Osteocyte (in vitro differentiated cells): ENCODE results near the gene B3GAT2. TPM values are rescaled to one million over a fixed set of nuclear protein-coding genes. Genes with fewer than 3 reads are reported as not detected.

Source experiments
- DNase-seq: peaks from one replicate; pipeline ENCODE4 v3.0.0; 2021; ENCODE audit warnings: mixed read lengths; ENCODE audit not compliant: unreplicated experiment; ENCODE audit errors: extremely low spot score
- H3K27ac Mint-ChIP-seq: one replicate; pipeline ENCODE4 v1.8.0; 2021; ENCODE audit warnings: mild to moderate bottlenecking, mixed read lengths; ENCODE audit not compliant: unreplicated experiment
- H3K27me3 Mint-ChIP-seq: one replicate; pipeline ENCODE4 v1.8.0; 2021; ENCODE audit warnings: mixed read lengths; ENCODE audit not compliant: unreplicated experiment
- H3K36me3 Mint-ChIP-seq: one replicate; pipeline ENCODE4 v1.8.0; 2021; ENCODE audit warnings: mixed read lengths; ENCODE audit not compliant: unreplicated experiment
- H3K4me1 Mint-ChIP-seq: one replicate; pipeline ENCODE4 v1.8.0; 2021; ENCODE audit warnings: mixed read lengths; ENCODE audit not compliant: unreplicated experiment
- H3K4me3 Mint-ChIP-seq: one replicate; pipeline ENCODE4 v1.8.0; 2021; ENCODE audit warnings: mild to moderate bottlenecking, moderate library complexity, mixed read lengths; ENCODE audit not compliant: unreplicated experiment
- H3K9me3 Mint-ChIP-seq: one replicate; pipeline ENCODE4 v1.8.0; 2021; ENCODE audit warnings: mixed read lengths; ENCODE audit not compliant: unreplicated experiment
- CTCF ChIP-seq: fragments of 200-600 bp; sonication (generic); IDR thresholded peaks from 2 replicates; pipeline ENCODE4 v1.5.0; 2021; ENCODE audit warnings: antibody characterized with exemption, mild to moderate bottlenecking, moderate library complexity
- total RNA-seq: library from RNA; stranded (reverse); gene quantifications from 2 replicates; pipeline ENCODE4 v1.2.1, GENCODE V29; 2021

The B3GAT2 gene
- total RNA-seq, 1 donor from 2014 or later = not detected

GRCh38 chr6:70967049-70967448, 10.2 kb upstream of the B3GAT2 start:
- H3K36me3 Mint-ChIP-seq = no peaks in the 10 kb centered on the region
- no peak for DNase-seq
- H3K4me3 Mint-ChIP-seq = no peak overlapping the region
- no peaks in the 10 kb centered on the region for H3K9me3 Mint-ChIP-seq
- no peaks in the 10 kb centered on the region for H3K4me1 Mint-ChIP-seq
- H3K27ac Mint-ChIP-seq = no peak overlapping the region
- no peaks in the 10 kb centered on the region for H3K27me3 Mint-ChIP-seq
- TF ChIP-seq CTCF = no peak

DNA sequence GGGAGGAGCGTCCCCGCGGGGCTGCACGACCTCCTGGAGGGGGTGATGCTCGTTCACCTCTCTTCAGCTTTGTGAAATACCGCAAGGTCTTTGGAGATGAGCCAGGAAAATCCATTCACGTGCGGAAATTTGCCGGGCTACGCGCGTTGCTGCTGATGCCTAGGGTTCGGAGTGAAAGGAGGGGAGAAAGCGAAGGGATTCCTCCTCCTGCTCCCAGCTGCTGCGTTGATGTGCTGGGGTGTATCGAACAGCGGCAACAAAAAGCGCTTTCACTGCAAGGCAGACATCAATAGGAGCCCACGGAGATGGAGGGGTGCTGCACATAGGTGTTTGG, 391 bp upstream of the B3GAT2 start:
- Mint-ChIP-seq H3K4me1 (peaks cover 14% of the 10 kb centered on the region), H3K36me3 (no peaks in the 10 kb centered on the region), H3K27me3 (peaks cover 82% of the 10 kb centered on the region), H3K4me3 (peak overlapping the region; percentile 76), H3K9me3 (no peaks in the 10 kb centered on the region), H3K27ac (no peak overlapping the region)
- no peak for TF ChIP-seq CTCF
- DNase-seq = no peak

DNA sequence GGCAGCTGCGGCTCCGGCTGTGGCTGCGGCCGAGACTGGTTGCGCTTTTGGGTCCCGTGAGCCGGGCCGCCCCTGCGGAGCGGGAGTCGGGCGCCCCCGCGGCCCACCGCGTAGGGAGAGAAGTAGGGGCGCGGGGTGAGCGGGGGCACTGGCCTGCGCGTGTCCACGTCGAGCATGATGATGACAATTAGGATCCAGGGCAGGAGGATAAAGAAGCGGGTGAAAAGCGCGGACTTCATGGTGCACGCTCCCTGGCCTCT, 739 bp downstream of the B3GAT2 start:
- no peak for DNase-seq
- Mint-ChIP-seq H3K27me3 (peaks cover 84% of the 10 kb centered on the region), H3K4me3 (peak overlapping the region; percentile 77), H3K27ac (no peak overlapping the region), H3K36me3 (no peaks in the 10 kb centered on the region), H3K9me3 (no peaks in the 10 kb centered on the region), H3K4me1 (peaks cover 14% of the 10 kb centered on the region)
- no peak for TF ChIP-seq CTCF

GRCh38 chr6:70955441-70956190, 1.2 kb downstream of the B3GAT2 start:
- H3K4me1 Mint-ChIP-seq = peaks cover 14% of the 10 kb centered on the region
- DNase-seq = peak; percentile 93
- no peak overlapping the region for H3K27ac Mint-ChIP-seq
- peak; percentile 92 for TF ChIP-seq CTCF
- H3K36me3 Mint-ChIP-seq = no peaks in the 10 kb centered on the region
- no peaks in the 10 kb centered on the region for H3K9me3 Mint-ChIP-seq
- H3K4me3 Mint-ChIP-seq = peak overlapping the region; percentile 77
- peaks cover 85% of the 10 kb centered on the region for H3K27me3 Mint-ChIP-seq

GRCh38 chr6:70954750-70955149, 2.1 kb downstream of the B3GAT2 start:
- no peaks in the 10 kb centered on the region for H3K9me3 Mint-ChIP-seq
- H3K36me3 Mint-ChIP-seq = no peaks in the 10 kb centered on the region
- no peak for DNase-seq
- no peak for TF ChIP-seq CTCF
- no peak overlapping the region for H3K27ac Mint-ChIP-seq
- peaks cover 81% of the 10 kb centered on the region for H3K27me3 Mint-ChIP-seq
- peak overlapping the region; percentile 54 for H3K4me3 Mint-ChIP-seq
- H3K4me1 Mint-ChIP-seq = peaks cover 14% of the 10 kb centered on the region
